ENCODE results near the gene IQGAP2.
A peak's percentile ranks its signal among the peaks of the same experiment; 100 is the strongest.

- TF ChIP-seq POLR2A (conservative IDR thresholded peaks at IDR 0.05) (peak; percentile 60; the same call in 1 of the 2 replicates), CTCF (IDR thresholded peaks at IDR 0.05 in 2 of 3, conservative IDR thresholded peaks at IDR 0.05 in 1 of 3; ENCODE audit: insufficient read depth in 2 of 3, low read depth in 1 of 3, low read length in 3 of 3) (peak; percentile 75 to 87 (median 83)), NR2C2 (CRISPR knock-in tag; IDR thresholded peaks at IDR 0.05) (no peak), NR2C2 (tag; IDR thresholded peaks at IDR 0.05) (no peak)
- TF ChIP-seq, protein P1, sequence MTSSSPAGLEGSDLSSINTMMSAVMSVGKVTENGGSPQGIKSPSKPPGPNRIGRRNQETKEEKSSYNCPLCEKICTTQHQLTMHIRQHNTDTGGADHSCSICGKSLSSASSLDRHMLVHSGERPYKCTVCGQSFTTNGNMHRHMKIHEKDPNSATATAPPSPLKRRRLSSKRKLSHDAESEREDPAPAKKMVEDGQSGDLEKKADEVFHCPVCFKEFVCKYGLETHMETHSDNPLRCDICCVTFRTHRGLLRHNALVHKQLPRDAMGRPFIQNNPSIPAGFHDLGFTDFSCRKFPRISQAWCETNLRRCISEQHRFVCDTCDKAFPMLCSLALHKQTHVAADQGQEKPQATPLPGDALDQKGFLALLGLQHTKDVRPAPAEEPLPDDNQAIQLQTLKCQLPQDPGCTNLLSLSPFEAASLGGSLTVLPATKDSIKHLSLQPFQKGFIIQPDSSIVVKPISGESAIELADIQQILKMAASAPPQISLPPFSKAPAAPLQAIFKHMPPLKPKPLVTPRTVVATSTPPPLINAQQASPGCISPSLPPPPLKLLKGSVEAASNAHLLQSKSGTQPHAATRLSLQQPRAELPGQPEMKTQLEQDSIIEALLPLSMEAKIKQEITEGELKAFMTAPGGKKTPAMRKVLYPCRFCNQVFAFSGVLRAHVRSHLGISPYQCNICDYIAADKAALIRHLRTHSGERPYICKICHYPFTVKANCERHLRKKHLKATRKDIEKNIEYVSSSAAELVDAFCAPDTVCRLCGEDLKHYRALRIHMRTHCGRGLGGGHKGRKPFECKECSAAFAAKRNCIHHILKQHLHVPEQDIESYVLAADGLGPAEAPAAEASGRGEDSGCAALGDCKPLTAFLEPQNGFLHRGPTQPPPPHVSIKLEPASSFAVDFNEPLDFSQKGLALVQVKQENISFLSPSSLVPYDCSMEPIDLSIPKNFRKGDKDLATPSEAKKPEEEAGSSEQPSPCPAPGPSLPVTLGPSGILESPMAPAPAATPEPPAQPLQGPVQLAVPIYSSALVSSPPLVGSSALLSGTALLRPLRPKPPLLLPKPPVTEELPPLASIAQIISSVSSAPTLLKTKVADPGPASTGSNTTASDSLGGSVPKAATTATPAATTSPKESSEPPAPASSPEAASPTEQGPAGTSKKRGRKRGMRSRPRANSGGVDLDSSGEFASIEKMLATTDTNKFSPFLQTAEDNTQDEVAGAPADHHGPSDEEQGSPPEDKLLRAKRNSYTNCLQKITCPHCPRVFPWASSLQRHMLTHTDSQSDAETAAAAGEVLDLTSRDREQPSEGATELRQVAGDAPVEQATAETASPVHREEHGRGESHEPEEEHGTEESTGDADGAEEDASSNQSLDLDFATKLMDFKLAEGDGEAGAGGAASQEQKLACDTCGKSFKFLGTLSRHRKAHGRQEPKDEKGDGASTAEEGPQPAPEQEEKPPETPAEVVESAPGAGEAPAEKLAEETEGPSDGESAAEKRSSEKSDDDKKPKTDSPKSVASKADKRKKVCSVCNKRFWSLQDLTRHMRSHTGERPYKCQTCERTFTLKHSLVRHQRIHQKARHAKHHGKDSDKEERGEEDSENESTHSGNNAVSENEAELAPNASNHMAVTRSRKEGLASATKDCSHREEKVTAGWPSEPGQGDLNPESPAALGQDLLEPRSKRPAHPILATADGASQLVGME (CRISPR knock-in tag; IDR thresholded peaks at IDR 0.05) = 0 out of 2 replicates have a peak, but pooled peaks have one; percentile 19
These were observed at the start of gene IQGAP2 for GRCh38 chr5:76402886-76403765.
